HG03139 (cell line): ENCODE measurements around the gene XIST.
"Not testable (repeated sequence)": the region's sequence is repeated elsewhere in the genome, so short reads cannot be mapped to it uniquely, and the experiment has no call there.

Source experiments
- ATAC-seq: cut with Tn5 transposase; IDR thresholded peaks from one replicate; pipeline ENCODE4 v1.9.1; 2021; ENCODE audit not compliant: unreplicated experiment

Gene XIST

DNA sequence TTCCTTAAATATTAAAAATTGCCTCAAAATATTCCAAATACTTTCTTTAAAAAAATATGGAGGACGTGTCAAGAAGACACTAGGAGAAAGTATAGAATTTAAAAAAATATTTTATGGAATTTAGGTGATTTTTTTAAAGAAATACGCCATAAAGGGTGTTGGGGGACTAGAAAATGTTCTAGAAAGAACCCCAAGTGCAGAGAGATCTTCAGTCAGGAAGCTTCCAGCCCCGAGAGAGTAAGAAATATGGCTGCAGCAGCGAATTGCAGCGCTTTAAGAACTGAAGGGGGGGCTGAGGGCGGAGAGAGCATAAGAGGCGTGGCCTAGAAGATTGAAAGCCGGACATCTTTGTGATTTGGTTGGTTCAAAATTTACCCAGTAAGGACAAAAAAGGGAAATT, at the start of gene XIST:
Gene XIST (minus strand): TSS at position 248 of the 400 bp plus-strand sequence.
- no peak for ATAC-seq

- not testable (repeated sequence) for ATAC-seq
Observed at GRCh38 chrX:73898315-73898714, 45.8 kb upstream of the XIST start.

DNA sequence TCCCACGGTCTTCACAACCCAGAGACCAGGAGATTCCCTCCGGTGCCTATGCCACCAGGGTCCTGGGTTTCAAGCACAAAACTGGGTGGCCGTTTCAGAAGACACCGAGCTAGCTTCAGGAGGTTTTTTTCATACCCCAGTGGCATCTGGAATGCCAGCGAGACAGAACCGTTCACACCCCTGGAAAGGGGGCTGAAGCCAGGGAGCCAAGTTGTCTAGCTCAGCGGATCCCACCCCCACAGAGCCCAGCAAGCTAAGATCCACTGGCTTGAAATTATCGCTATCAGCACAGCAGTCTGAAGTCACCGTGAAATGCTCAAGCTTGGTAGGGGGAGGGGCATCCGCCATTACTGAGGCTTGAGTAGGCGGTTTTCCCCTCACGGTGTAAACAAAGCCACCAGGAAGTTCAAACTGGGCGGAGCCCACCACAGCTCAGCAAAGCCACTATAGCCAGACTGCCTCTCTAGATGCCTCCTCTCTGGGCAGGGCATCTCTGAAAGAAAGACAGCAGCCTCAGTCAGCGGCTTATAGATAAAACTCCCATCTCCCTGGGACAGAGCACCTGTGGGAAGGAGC, 40.1 kb upstream of the XIST start:
- ATAC-seq = not testable (repeated sequence)

GRCh38 chrX:73882260-73882659, 29.7 kb upstream of the XIST start:
- not testable (repeated sequence) for ATAC-seq

DNA sequence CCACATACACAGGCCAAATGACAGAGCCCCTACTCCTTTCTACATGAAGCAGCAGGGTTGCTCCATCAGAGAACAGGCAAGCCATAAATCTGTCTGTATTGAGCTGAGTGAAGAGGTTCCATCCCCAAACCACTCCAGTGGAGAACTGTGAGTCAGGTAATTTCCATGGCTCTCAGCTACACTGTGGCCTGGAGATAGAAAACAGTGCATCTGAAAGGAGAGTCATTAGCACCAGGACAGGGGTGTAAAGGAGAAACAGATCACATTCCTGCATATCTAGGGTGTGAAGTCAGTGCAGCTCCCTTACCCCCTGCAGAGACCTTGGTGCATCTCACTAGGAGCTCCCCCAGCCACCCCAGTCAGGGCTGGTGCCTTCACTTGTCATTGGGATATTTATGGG, 25.2 kb upstream of the XIST start:
- no peak for ATAC-seq

- no peak for ATAC-seq
Observed at GRCh38 chrX:73876911-73877310, 24.4 kb upstream of the XIST start.

GRCh38 chrX:73868916-73869315, 16.4 kb upstream of the XIST start:
- ATAC-seq = no peak

DNA sequence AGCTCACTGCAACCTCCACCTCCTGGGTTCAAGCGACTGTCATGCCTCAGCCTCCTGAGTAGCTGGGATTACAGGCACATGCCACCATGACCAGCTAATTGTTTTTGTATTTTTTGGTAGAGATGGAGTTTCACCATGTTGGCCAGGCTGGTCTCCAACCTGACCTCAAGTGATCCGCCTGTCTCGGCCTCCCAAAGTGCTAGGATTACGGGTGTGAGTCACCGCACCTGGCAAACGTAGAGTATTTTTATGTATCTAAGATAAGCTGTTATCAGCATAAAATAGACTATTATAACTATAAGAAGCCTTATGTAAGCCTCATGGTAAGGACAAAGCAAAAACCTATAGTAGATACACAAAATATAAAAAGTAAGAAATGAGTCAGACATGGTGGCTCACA, 14.6 kb upstream of the XIST start:
- ATAC-seq = no peak

- ATAC-seq = no peak
Observed at GRCh38 chrX:73863852-73864251, 11.3 kb upstream of the XIST start.

- no peak for ATAC-seq
Observed at GRCh38 chrX:73863268-73863667, 10.8 kb upstream of the XIST start.

- ATAC-seq = no peak
Observed at GRCh38 chrX:73859622-73860021, 7.1 kb upstream of the XIST start.

DNA sequence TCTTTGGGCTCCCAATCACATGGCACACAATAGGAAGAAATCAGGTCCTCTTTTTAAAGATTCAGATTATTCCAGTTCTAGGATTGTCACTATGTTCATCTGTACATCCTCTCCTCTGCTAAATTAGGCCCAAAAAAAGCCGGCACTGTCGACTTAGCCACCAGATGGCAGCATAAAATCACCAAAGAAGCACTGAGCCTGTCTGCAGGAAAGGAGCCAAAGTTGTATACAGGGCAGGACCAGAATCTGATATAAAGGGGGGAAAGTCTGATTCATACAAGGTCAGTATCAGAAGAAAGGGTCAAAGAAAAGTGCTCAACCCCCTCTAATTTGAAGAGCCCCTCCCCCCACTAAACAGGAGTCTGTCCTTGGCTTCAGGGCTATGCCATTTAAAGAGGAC, 3.0 kb upstream of the XIST start:
- peak; percentile 58 for ATAC-seq

DNA sequence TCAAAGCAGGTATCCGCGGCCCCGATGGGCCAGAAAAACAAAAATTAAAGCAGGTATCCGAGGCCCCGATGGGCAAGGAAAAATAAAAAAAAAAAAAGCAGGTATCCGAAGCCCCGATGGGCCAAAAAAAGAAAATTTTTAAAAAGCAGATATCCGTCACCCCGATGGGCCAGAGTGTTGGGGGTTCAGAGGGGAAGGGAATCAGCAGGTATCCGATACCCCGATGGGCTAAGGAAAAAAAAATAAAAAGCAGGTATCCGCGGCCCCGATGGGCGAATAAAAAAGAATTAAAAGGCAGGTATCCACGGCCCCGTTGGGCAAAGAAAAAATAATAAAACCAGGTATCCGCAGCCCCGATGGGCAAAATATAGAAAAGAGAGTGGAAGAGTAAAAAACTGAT, 492 bp downstream of the XIST start:
- no peak for ATAC-seq

- ATAC-seq = no peak
Observed at GRCh38 chrX:73851014-73852009, 1.2 kb downstream of the XIST start.

DNA sequence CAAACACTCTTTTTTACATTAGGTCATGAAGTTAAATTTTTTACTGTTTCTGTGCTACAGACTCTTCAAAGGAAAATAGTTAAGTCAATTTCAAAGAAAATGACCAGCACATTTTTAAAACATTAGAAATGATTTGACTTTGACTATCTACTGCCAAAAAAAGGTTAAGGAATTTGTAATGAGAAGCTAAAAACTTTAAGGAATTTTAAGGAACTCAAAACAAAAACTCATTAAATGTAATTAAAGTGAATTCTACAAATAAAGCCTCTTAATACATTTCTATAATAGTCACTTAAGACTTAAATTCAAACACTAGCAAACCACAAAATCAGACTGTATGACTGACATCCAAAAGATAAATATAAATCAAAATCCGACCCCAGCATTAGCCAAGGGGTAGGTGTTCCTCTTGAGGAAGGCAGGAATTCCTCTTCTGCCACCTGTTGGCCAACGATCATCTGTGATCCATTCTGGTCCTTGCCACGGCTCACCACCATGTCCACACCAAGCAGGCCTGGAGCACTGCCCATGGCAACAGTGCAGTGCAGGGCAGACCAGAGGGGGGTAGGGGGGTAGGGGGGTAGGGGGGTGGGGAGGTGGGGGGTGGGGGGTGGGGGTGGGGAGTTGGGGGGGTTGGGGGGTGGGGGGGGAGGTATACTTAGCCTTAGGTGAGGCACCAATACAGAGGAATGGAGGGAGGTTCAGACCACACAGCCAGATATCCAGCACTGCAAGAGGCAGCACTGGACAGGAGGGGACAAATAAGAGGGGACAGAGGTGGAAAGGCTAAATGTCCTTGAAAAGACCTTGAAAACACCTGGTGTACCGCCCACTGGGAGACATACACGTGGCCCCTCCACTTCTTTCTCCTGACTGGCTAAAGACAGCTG, 2.1 kb downstream of the XIST start:
- ATAC-seq = no peak

- no peak for ATAC-seq
Observed at GRCh38 chrX:73849073-73849472, 3.4 kb downstream of the XIST start.

DNA sequence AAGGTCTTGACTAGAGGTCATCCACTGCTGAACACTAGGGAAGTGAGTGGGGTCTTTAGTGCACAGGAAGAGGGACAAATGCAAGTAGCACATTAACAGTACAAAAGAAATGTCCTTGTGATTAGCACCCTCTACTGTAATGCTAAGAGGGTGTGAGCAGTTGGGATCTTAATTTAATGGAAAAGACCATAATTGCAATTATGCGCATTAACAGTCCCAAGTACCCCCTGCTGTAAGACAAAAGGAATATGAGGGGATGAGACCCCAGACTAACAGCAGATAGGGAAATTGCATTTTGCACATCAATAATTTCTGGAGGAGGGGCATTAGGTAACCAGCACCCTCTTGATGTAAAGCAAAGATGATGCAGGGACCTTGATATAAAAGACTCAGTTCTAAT, 4.5 kb downstream of the XIST start:
- no peak for ATAC-seq

GRCh38 chrX:73847100-73847499, 5.4 kb downstream of the XIST start:
- no peak for ATAC-seq

GRCh38 chrX:73842541-73843234, 9.8 kb downstream of the XIST start:
- no peak for ATAC-seq

DNA sequence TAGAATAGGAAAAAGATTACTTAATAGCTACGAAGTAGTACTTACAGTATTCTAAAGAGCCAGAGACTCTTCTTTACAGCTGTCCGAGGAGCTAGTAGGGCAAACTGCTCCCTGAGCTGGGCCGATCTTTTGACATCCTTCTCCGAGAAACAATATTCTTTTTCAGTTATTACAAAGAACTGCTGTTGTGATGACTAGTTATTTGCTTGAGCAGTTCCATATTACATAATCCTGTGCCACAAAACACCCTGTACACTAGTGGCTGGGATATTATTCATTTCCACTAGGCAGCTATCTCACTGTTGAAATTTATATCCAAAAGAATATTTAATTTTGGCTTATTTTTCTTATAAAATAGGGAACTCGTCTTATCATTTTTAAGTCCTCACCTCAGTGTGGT, 11.2 kb downstream of the XIST start:
- ATAC-seq = no peak
